Muscle layer of colon (tissue), 2 donors: ENCODE data around the gene TTC39C.

Experiments used
- H3K27ac ChIP-seq: one replicate; pipeline ENCODE4 v1.7.0; 2013; ENCODE audit warnings: low read depth, mild to moderate bottlenecking, low read length, moderate library complexity
- H3K27me3 ChIP-seq, 2 donors: one replicate each; pipeline ENCODE4 v1.7.0; 2013; ENCODE audit warnings: low read length in 2 of 2, mild to moderate bottlenecking in 2 of 2; ENCODE audit not compliant: insufficient read depth in 2 of 2, control insufficient read depth in 1 of 2
- H3K36me3 ChIP-seq: one replicate; pipeline ENCODE4 v1.7.0; 2013; ENCODE audit warnings: mild to moderate bottlenecking, low read length; ENCODE audit not compliant: insufficient read depth
- H3K4me1 ChIP-seq: one replicate; pipeline ENCODE4 v1.7.0; 2013; ENCODE audit warnings: mild to moderate bottlenecking, low read length; ENCODE audit not compliant: insufficient read depth
- H3K4me3 ChIP-seq, 2 donors: one replicate each; pipeline ENCODE4 v1.7.0; 2013; ENCODE audit warnings: low read length in 2 of 2, low read depth in 1 of 2, mild to moderate bottlenecking in 1 of 2, moderate library complexity in 1 of 2
- H3K9ac ChIP-seq: one replicate; pipeline ENCODE4 v1.7.0; 2013; ENCODE audit warnings: low read length
- H3K9me3 ChIP-seq: one replicate; pipeline ENCODE4 v1.7.0; 2013; ENCODE audit warnings: mild to moderate bottlenecking, low read length
- donor health status: abdominal sarcoma.
- donor health status: Adenocarcinoma of cecum.

Gene TTC39C

GRCh38 chr18:24014062-24014985, at the start of gene TTC39C:
Gene TTC39C, plus strand, starts transcription at chr18:24014754. Its CDS starts 118 bp downstream, at chr18:24014872.
- peak within 1 kb of the TSS; percentile 73 for H3K27ac ChIP-seq
- H3K27me3 ChIP-seq, result no peaks in the 10 kb centered on the region
- H3K36me3 ChIP-seq, result no peaks in the 10 kb centered on the region
- H3K4me1 ChIP-seq, result peaks cover 4% of the 10 kb centered on the region
- peak within 1 kb of the TSS; percentile 17 for H3K9ac ChIP-seq
- H3K4me3 ChIP-seq, result peak within 1 kb of the TSS; percentile 68 to 86
- H3K9me3 ChIP-seq, result no peaks in the 10 kb centered on the region

DNA sequence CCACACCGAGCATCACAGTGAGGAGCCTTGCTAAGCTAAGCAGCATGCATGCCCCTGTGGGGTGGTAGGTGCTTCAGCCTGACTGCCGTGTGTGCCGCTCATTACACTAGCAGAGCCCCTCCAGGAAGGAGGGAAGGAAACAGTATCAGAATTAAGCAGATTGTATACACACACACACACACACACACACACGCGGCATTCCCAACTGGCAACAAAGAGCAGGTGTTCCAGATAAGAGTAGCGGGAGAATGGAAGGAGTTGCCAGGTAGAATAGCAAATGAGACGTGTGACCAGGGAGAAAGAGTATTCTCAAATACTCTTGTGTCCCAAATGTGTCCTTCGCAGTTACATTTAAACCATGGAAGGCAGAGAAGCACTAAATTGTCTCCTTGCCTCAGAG, 47.6 kb upstream of the TTC39C start:
- Histone ChIP-seq H3K9me3 (no peaks in the 10 kb centered on the region), H3K4me3 (no peak overlapping the region), H3K36me3 (no peaks in the 10 kb centered on the region), H3K27me3 (no peaks in the 10 kb centered on the region), H3K9ac (no peak overlapping the region), H3K4me1 (peaks cover 12% of the 10 kb centered on the region), H3K27ac (no peak overlapping the region)

- Histone ChIP-seq H3K27ac (no peak overlapping the region), H3K4me1 (peaks cover 12% of the 10 kb centered on the region), H3K27me3 (no peaks in the 10 kb centered on the region), H3K36me3 (no peaks in the 10 kb centered on the region), H3K9ac (no peak overlapping the region), H3K9me3 (no peaks in the 10 kb centered on the region), H3K4me3 (no peak overlapping the region)
Measured at GRCh38 chr18:23967321-23968089, 47.0 kb upstream of the TTC39C start.

DNA sequence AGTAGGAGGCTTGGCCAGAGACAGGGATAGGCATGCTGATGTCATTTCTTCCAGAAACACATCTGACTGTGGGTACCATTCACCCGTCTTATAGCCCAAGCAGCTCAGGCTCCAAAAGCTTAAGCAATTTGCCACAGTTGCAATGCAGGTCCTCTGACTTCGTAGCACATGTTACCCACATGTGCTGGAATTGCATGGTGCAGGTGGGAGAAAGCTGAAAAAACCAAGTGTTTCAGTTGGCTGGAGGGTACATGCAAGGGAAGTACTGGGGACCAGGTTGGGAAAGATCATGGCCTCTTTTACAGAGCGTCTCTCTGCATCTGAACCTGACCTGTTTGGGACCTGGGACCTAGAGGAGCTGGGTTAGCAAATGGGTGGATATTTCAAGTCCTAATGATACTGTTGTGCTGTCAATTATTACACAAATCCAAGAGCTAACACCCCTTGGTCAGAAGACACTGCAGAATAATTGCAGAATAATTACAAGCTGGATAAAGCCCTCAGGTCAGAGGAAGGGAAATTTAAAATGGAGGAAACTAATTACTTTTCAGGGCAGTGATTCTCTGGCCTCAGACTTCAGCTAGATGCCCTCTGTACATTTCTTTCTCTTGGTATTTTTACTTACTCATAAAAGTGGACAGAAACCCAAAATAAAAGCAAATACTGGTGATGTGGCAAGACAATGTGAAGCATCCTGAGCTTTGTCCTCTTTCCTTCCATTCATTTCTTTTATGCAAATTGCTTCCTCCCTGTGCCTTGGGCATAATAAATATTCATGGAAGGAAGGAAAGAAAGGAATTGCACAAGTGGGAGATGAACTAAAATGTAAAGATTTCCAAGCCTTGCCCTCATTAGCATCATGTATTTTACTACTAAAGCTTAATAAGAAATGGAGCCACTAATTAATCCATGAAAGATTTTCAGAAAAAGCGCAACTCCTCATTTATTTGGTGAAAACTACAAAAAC, 45.6 kb upstream of the TTC39C start:
- Histone ChIP-seq H3K4me1 (peaks cover 12% of the 10 kb centered on the region), H3K9me3 (no peaks in the 10 kb centered on the region), H3K36me3 (no peaks in the 10 kb centered on the region), H3K4me3 (no peak overlapping the region), H3K27me3 (no peaks in the 10 kb centered on the region), H3K27ac (no peak overlapping the region), H3K9ac (no peak overlapping the region)

DNA sequence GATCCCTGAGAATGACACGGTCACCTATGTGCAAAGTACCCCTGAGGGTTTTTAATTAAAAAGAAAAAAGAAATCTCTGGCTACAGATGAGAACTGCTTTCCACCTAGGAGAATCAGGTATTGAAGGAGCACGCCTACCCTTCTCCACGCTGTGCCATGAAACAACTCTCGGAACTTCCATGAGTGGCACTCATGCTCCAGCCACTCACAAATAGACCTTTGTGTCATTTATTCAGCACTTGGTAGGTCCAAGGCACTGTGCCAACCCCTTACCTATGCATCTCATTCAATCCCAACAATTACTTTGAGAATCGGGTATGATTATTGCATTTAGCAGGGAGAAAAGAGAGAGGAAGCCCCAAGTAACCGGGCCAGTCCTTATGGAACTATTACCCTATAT, 44.9 kb upstream of the TTC39C start:
- Histone ChIP-seq H3K4me3 (no peak overlapping the region), H3K4me1 (peaks cover 12% of the 10 kb centered on the region), H3K27ac (no peak overlapping the region), H3K36me3 (no peaks in the 10 kb centered on the region), H3K9me3 (no peaks in the 10 kb centered on the region), H3K9ac (no peak overlapping the region), H3K27me3 (no peaks in the 10 kb centered on the region)

GRCh38 chr18:23970161-23971096, 44.1 kb upstream of the TTC39C start:
- no peak overlapping the region for H3K9ac ChIP-seq
- H3K9me3 ChIP-seq, result no peaks in the 10 kb centered on the region
- H3K27me3 ChIP-seq, result no peaks in the 10 kb centered on the region
- no peak overlapping the region for H3K27ac ChIP-seq
- no peaks in the 10 kb centered on the region for H3K36me3 ChIP-seq
- peaks cover 7% of the 10 kb centered on the region for H3K4me1 ChIP-seq
- H3K4me3 ChIP-seq, result no peak overlapping the region

DNA sequence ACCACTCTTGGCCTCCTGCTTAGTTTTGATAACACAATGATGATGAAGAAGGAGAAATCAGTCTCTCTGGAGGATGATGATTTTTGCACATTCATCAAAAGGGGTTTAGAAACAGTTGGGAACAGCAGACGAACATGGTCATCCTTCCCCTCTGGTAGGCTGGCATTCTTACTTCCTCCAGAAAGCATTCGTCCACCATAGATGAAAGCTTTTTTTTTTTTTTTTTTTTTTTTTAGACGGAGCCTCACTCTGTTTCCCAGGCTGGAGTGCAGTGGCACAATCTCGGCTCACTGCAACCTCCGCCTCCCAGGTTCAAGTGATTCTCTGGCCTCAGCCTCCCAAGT, 43.5 kb upstream of the TTC39C start:
- H3K4me1 ChIP-seq, result peaks cover under 1% of the 10 kb centered on the region
- H3K36me3 ChIP-seq, result no peaks in the 10 kb centered on the region
- H3K9ac ChIP-seq, result no peak overlapping the region
- H3K27me3 ChIP-seq, result no peaks in the 10 kb centered on the region
- no peaks in the 10 kb centered on the region for H3K9me3 ChIP-seq
- H3K27ac ChIP-seq, result no peak overlapping the region
- H3K4me3 ChIP-seq, result no peak overlapping the region

- H3K4me1 ChIP-seq, result no peaks in the 10 kb centered on the region
Measured at GRCh38 chr18:23971666-23972230, 42.8 kb upstream of the TTC39C start.

GRCh38 chr18:23972453-23972852, 42.1 kb upstream of the TTC39C start:
- Histone ChIP-seq H3K27ac (no peak overlapping the region), H3K4me3 (no peak overlapping the region), H3K9ac (no peak overlapping the region), H3K27me3 (no peaks in the 10 kb centered on the region), H3K9me3 (no peaks in the 10 kb centered on the region), H3K4me1 (no peaks in the 10 kb centered on the region), H3K36me3 (no peaks in the 10 kb centered on the region)

More at GRCh38 chr18:23971666-23972230, 42.8 kb upstream of the TTC39C start:
- no peaks in the 10 kb centered on the region for H3K27me3 ChIP-seq
- H3K36me3 ChIP-seq, result no peaks in the 10 kb centered on the region
- no peaks in the 10 kb centered on the region for H3K9me3 ChIP-seq
- no peak overlapping the region for H3K27ac ChIP-seq
- no peak overlapping the region for H3K9ac ChIP-seq
- H3K4me3 ChIP-seq, result no peak overlapping the region

GRCh38 chr18:23977103-23977502, 37.5 kb upstream of the TTC39C start:
- Histone ChIP-seq H3K27me3 (no peaks in the 10 kb centered on the region), H3K27ac (no peak overlapping the region), H3K9me3 (no peaks in the 10 kb centered on the region), H3K4me3 (no peak overlapping the region), H3K36me3 (no peaks in the 10 kb centered on the region), H3K9ac (no peak overlapping the region), H3K4me1 (peaks cover 11% of the 10 kb centered on the region)
